Caco-2 (cell line): ENCODE results near the gene NOX4. TPM values are rescaled to one million over a fixed set of nuclear protein-coding genes. Genes with fewer than 3 reads are reported as not detected.
"Not testable (repeated sequence)": the region's sequence is repeated elsewhere in the genome, so short reads cannot be mapped to it uniquely, and the experiment has no call there.

Experiments
- BruUV-seq: library from RNA; stranded (reverse); fragments of 400-500 nt; replicated peaks from 2 replicates; lab custom pipeline; 2021; lab: Mats Ljungman, UMichigan
- CTCF ChIA-PET: fragments of 300-600 bp; sonication (Branson Sonifier 250); formaldehyde crosslinking; loops from one replicate; lab custom pipeline; 2022; ENCODE audit warnings: antibody characterized with exemption; lab: Charles Lee
- POLR2A ChIA-PET: fragments of 300-600 bp; sonication (Branson Sonifier 250); formaldehyde crosslinking; loops from one replicate; lab custom pipeline; 2022; ENCODE audit warnings: antibody characterized with exemption; lab: Charles Lee
- DNase-seq, 2 experiments: peaks; one replicate each; pipeline versions ENCODE4 v3.0.0 to v3.0.0-alpha.2; 2020 to 2022
- H3K27me3 ChIP-seq: replicated peaks from 2 replicates; pipeline ENCODE4 v1.6.0; 2011; ENCODE audit warnings: low read length; ENCODE audit not compliant: control insufficient read depth, insufficient read depth
- H3K36me3 ChIP-seq: 2 replicates; pipeline ENCODE4 v1.5.1; 2011; ENCODE audit warnings: low read length; ENCODE audit not compliant: control insufficient read depth, insufficient read depth
- H3K4me1 ChIP-seq: fragments of 250-450 bp; sonication (Bioruptor Pico); 2 replicates; pipeline ENCODE4 v1.5.1; 2020; ENCODE audit warnings: mild to moderate bottlenecking
- H3K4me3 ChIP-seq: 2 replicates; pipeline ENCODE4 v1.5.1; 2011; ENCODE audit warnings: low read depth, mild to moderate bottlenecking, control low read depth, low read length
- H3K9me3 ChIP-seq: fragments of 250-450 bp; sonication (Bioruptor Pico); 2 replicates; pipeline ENCODE4 v1.5.1; 2020; ENCODE audit warnings: mild to moderate bottlenecking, moderate library complexity
- H3K27ac Mint-ChIP-seq: one replicate; pipeline ENCODE4 v1.8.0; 2022; ENCODE audit warnings: mixed read lengths; ENCODE audit not compliant: unreplicated experiment
- H3K27me3 Mint-ChIP-seq: one replicate; pipeline ENCODE4 v1.8.0; 2022; ENCODE audit warnings: mixed read lengths; ENCODE audit not compliant: insufficient read depth, unreplicated experiment
- H3K36me3 Mint-ChIP-seq: one replicate; pipeline ENCODE4 v1.8.0; 2022; ENCODE audit warnings: mild to moderate bottlenecking, mixed read lengths; ENCODE audit not compliant: insufficient read depth, unreplicated experiment
- H3K4me1 Mint-ChIP-seq: one replicate; pipeline ENCODE4 v1.8.0; 2022; ENCODE audit warnings: low read depth, mixed read lengths; ENCODE audit not compliant: unreplicated experiment
- H3K4me3 Mint-ChIP-seq: one replicate; pipeline ENCODE4 v1.8.0; 2022; ENCODE audit warnings: mild to moderate bottlenecking, moderate library complexity, mixed read lengths; ENCODE audit not compliant: unreplicated experiment
- H3K9me3 Mint-ChIP-seq: one replicate; pipeline ENCODE4 v1.8.0; 2022; ENCODE audit warnings: mixed read lengths; ENCODE audit not compliant: unreplicated experiment
- intact Hi-C: fragments of 100-400 bp; cut with micrococcal nuclease; formaldehyde crosslinking; loops from one replicate; pipeline ENCODE4 v1.10.0; 2022; ENCODE audit not compliant: unreplicated experiment
- total RNA-seq: library from RNA; stranded (reverse); gene quantifications from 2 replicates; pipeline ENCODE4 v1.2.3, GENCODE V29; 2022
- TF ChIP-seq, protein P1 (sequence below), 2 experiments: fragments of 200-600 bp in 1 of 2; IDR thresholded peaks; 1 replicate in 1 of 2; 2 replicates in 1 of 2; pipeline versions ENCODE4 v1.5.1 to v1.8.0; 2011 to 2022; ENCODE audit warnings: antibody characterized with exemption in 1 of 2, control low read depth in 1 of 2, inconsistent platforms in 1 of 2, low read depth in 1 of 2, low read length in 1 of 2, mild to moderate bottlenecking in 1 of 2, moderate library complexity in 1 of 2; ENCODE audit not compliant: insufficient read depth in 1 of 2, severe bottlenecking in 1 of 2, unreplicated experiment in 1 of 2

Gene NOX4
- total RNA-seq, 1 experiment from 2014 or later = not detected

DNA sequence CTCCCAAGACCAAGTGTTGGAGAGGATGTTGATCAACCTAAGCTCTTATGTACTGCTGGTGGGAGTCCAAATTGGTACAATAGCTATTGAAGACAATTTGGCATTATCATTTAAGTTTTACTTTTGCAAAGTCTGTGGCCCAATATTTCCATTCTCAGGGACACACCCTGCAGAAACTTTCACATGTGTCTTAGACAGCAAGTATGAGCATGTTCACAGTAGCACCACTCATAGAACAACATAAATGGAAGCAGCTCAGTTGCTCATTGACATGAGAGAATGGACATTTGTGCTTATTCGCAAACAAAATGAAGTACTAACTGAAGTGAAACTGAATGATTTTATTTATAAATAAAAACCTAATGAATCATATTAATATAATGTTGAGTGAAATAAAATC is 135.5 kb downstream of the NOX4 start:
- no peak for DNase-seq
- Histone ChIP-seq H3K27me3 (no peaks in the 10 kb centered on the region), H3K36me3 (no peaks in the 10 kb centered on the region), H3K4me1 (no peaks in the 10 kb centered on the region), H3K9me3 (no peaks in the 10 kb centered on the region), H3K4me3 (no peak overlapping the region)
- Mint-ChIP-seq H3K27ac (no peak overlapping the region), H3K4me3 (no peak overlapping the region), H3K4me1 (no peaks in the 10 kb centered on the region), H3K9me3 (no peaks in the 10 kb centered on the region), H3K36me3 (no peaks in the 10 kb centered on the region), H3K27me3 (no peaks in the 10 kb centered on the region)
- TF ChIP-seq, protein P1, sequence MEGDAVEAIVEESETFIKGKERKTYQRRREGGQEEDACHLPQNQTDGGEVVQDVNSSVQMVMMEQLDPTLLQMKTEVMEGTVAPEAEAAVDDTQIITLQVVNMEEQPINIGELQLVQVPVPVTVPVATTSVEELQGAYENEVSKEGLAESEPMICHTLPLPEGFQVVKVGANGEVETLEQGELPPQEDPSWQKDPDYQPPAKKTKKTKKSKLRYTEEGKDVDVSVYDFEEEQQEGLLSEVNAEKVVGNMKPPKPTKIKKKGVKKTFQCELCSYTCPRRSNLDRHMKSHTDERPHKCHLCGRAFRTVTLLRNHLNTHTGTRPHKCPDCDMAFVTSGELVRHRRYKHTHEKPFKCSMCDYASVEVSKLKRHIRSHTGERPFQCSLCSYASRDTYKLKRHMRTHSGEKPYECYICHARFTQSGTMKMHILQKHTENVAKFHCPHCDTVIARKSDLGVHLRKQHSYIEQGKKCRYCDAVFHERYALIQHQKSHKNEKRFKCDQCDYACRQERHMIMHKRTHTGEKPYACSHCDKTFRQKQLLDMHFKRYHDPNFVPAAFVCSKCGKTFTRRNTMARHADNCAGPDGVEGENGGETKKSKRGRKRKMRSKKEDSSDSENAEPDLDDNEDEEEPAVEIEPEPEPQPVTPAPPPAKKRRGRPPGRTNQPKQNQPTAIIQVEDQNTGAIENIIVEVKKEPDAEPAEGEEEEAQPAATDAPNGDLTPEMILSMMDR (IDR thresholded peaks at IDR 0.05; ENCODE audit: insufficient read depth in 1 of 2, low read depth in 1 of 2, low read length in 1 of 2, severe bottlenecking in 1 of 2, unreplicated experiment in 1 of 2) = no peak
- ChIA-PET CTCF (no interaction called here), POLR2A (no interaction called here)
- no TSS peak for BruUV-seq
- intact Hi-C loops = loop anchor here (10.0 kb wide), 1 partner anchor 151 kb away; no protein-coding TSS in a partner anchor

DNA sequence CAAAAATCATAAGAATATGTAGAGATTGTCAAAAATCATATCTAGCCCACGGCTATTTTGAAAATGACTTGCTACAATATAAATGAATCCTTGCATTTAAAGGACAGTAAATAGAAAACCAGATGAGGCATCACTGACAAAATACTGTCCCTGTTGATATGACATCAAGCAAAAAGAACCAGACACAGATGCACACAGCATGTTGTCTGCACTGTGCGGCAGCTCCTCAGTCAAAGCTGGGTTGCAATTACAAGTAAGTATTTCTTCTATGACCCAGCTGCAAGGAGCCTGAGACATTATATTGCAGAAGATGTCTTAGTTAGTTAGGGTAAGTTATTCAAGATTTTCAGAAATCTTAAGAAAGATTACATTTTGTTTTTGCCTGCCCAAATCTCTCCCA is 136.7 kb downstream of the NOX4 start:
- H3K4me3 ChIP-seq, POLR2A ChIA-PET, H3K36me3 ChIP-seq, BruUV-seq, H3K9me3 Mint-ChIP-seq, DNase-seq, H3K27me3 Mint-ChIP-seq, H3K27me3 ChIP-seq, H3K4me3 Mint-ChIP-seq, H3K36me3 Mint-ChIP-seq, H3K4me1 ChIP-seq, H3K4me1 Mint-ChIP-seq, H3K9me3 ChIP-seq, CTCF ChIA-PET, H3K27ac Mint-ChIP-seq: not testable (repeated sequence)
- intact Hi-C loops = loop anchor here (10.0 kb wide), 1 partner anchor 150 kb away; no protein-coding TSS in a partner anchor

DNA sequence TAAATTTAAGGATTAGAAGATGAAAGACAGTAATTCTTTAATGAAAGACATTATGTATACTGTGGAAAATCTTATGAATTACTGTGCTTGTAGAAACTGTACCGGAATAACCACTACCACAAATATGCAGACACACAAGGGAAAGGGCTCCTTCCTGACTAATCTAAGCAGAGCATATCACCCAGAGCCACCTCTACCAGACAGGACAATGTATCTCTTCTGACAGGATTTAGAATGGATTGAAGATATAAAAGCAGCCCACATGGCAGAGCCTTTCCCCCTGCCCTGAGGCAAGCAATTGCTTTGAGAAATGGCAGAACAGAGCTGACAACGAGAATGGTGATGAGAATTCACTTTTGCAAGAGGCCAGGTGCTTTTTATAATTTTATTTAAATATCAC is 144.1 kb downstream of the NOX4 start:
- H3K27ac Mint-ChIP-seq = no peak overlapping the region
- TF ChIP-seq, protein P1 (IDR thresholded peaks at IDR 0.05; ENCODE audit: insufficient read depth in 1 of 2, low read depth in 1 of 2, low read length in 1 of 2, severe bottlenecking in 1 of 2, unreplicated experiment in 1 of 2) = no peak
- intact Hi-C loops = no loop called here
- no TSS peak for BruUV-seq
- no peaks in the 10 kb centered on the region for H3K9me3 Mint-ChIP-seq
- no peak for DNase-seq
- Histone ChIP-seq H3K36me3 (no peaks in the 10 kb centered on the region), H3K4me3 (no peak overlapping the region), H3K9me3 (no peaks in the 10 kb centered on the region), H3K27me3 (no peaks in the 10 kb centered on the region), H3K4me1 (no peaks in the 10 kb centered on the region)
- ChIA-PET POLR2A (no interaction called here), CTCF (no interaction called here)
- H3K4me3 Mint-ChIP-seq = no peak overlapping the region
- H3K27me3 Mint-ChIP-seq = peaks cover 6% of the 10 kb centered on the region
- H3K4me1 Mint-ChIP-seq = no peaks in the 10 kb centered on the region
- no peaks in the 10 kb centered on the region for H3K36me3 Mint-ChIP-seq

DNA sequence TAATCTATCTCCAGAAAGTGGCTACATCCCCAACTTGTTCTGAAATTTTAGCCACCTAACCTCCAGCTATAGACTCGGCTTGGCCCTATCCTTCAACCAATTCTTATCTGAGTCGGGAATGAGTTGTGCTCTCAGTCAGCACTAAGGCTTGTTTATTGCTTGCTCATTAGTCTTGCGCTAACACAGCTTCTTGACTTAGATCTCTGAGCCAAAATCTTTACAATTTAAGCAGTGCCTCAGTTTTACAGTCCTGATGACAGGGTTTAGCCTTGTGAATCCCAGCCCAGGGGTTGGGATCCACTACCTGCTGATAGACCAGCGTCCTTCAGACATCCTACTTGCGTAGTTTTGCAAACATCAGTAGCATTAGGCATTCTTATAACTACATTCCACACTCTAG is 144.6 kb downstream of the NOX4 start:
- POLR2A ChIA-PET = no interaction called here
- Histone ChIP-seq H3K9me3 (no peaks in the 10 kb centered on the region), H3K4me1 (no peaks in the 10 kb centered on the region), H3K36me3 (no peaks in the 10 kb centered on the region), H3K27me3 (no peaks in the 10 kb centered on the region), H3K4me3 (no peak overlapping the region)
- no peaks in the 10 kb centered on the region for H3K4me1 Mint-ChIP-seq
- BruUV-seq = no TSS peak
- no peak overlapping the region for H3K4me3 Mint-ChIP-seq
- H3K9me3 Mint-ChIP-seq = no peaks in the 10 kb centered on the region
- TF ChIP-seq, protein P1 (IDR thresholded peaks at IDR 0.05; ENCODE audit: insufficient read depth in 1 of 2, low read depth in 1 of 2, low read length in 1 of 2, severe bottlenecking in 1 of 2, unreplicated experiment in 1 of 2) = no peak
- CTCF ChIA-PET = no interaction called here
- no peaks in the 10 kb centered on the region for H3K36me3 Mint-ChIP-seq
- DNase-seq = no peak
- H3K27me3 Mint-ChIP-seq = peaks cover 6% of the 10 kb centered on the region
- H3K27ac Mint-ChIP-seq = no peak overlapping the region
- intact Hi-C loops = no loop called here

DNA sequence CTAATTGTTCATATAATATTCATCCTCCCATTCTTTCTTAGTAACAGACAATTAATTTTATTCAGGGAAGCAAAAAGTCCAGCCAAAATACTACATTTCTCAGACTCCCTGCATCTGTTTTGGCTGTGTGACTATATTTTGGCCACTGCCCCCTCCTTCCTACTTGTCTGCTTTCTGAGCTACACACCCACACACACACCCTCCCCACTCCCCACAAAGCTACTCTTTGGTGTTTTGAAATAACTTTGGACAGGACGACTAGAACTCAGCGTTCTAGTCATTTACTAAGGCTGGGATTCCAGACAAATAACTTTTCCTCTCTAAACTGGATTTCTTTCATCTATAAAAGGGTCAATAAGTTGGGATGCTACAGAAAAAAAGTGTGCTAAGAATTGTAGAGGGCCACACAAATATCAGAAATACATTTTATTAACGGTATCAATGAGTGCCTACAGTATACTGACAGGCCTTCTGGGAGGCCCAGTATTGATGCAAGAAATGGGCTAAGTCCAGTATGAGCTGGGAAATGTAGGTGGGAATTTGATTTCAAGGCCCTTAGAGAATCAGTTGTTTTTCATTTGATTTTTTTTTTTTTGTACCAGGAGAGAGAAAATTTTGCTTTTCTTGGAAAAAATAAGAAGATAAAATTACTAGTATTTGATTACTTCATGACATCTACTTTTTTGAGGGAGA is 148.1 kb downstream of the NOX4 start:
- H3K4me1 ChIP-seq, H3K9me3 ChIP-seq, H3K9me3 Mint-ChIP-seq, H3K36me3 ChIP-seq, intact Hi-C loops, H3K27me3 ChIP-seq, H3K4me1 Mint-ChIP-seq, H3K4me3 ChIP-seq, CTCF ChIA-PET, POLR2A ChIA-PET, H3K4me3 Mint-ChIP-seq, DNase-seq, H3K36me3 Mint-ChIP-seq, BruUV-seq, H3K27ac Mint-ChIP-seq, H3K27me3 Mint-ChIP-seq: not testable (repeated sequence)
